Body of pancreas (tissue), 4 donors: ENCODE results near the gene HOXB6. TPM values are rescaled to one million over a fixed set of nuclear protein-coding genes. Genes with fewer than 3 reads are reported as not detected.

Experiments
- ATAC-seq: fragments of 150-250 bp; one replicate; pipeline ENCODE4 v1.9.1; 2016
- DNase-seq, 4 donors: peaks; one replicate each; pipeline ENCODE4 v3.0.0-alpha.2; 2019
- H3K27ac ChIP-seq, 4 donors: fragments of 200-600 bp; sonication (generic); 1 replicate in 3 of 4; 2 replicates in 1 of 4; pipeline versions ENCODE4 v1.5.1 to v1.6.1; 2016 to 2019; ENCODE audit warnings: mild to moderate bottlenecking in 1 of 4, mixed read lengths in 1 of 4, moderate library complexity in 1 of 4
- H3K27me3 ChIP-seq, 2 donors: fragments of 200-600 bp; sonication (generic); one replicate each; pipeline ENCODE4 v1.6.0; 2016; ENCODE audit warnings: mild to moderate bottlenecking in 1 of 2
- H3K36me3 ChIP-seq, 2 donors: fragments of 200-600 bp; sonication (generic); replicated peaks in 1 of 2; 2 replicates each; pipeline ENCODE4 v1.5.1; 2016; ENCODE audit warnings: low read depth in 2 of 2; ENCODE audit not compliant: insufficient read depth in 1 of 2
- H3K4me1 ChIP-seq: fragments of 200-600 bp; sonication (generic); one replicate; pipeline ENCODE4 v1.6.0; 2016
- H3K4me3 ChIP-seq, 2 donors: fragments of 200-600 bp; sonication (generic); 1 replicate in 1 of 2; 2 replicates in 1 of 2; pipeline ENCODE4 v1.5.1; 2016 to 2019
- H3K9me3 ChIP-seq, 3 donors: fragments of 200-600 bp; sonication (generic); 1 replicate in 2 of 3; 2 replicates in 1 of 3; pipeline ENCODE4 v1.5.1; 2016
- CTCF ChIP-seq, 7 experiments: fragments of 450-650 bp in 4 of 7; fragments of 200-600 bp in 3 of 7; sonication (generic) in 3 of 7; IDR thresholded peaks; one replicate each; pipeline ENCODE4 v1.5.1; 2016 to 2019; ENCODE audit warnings: antibody characterized with exemption in 7 of 7
- POLR2A ChIP-seq, 3 donors: fragments of 450-650 bp; IDR thresholded peaks; one replicate each; pipeline ENCODE4 v1.6.1; 2016; ENCODE audit warnings: antibody characterized with exemption in 3 of 3, mild to moderate bottlenecking in 2 of 3
- WGBS, 2 donors: methylation state at CpG; one replicate each; pipeline ENCODE4 v1.1.5; 2017; 5-methylcytosine and 5-hydroxymethylcytosine counted together
- intact Hi-C: fragments of 100-400 bp; cut with DNase I; formaldehyde crosslinking; loops from one replicate; pipeline ENCODE4 v1.15.1; 2023
- total RNA-seq, 2 donors: library from RNA; depleted of rRNA; stranded (reverse); fragments of >200 nt; gene quantifications; one replicate each; pipeline ENCODE4 v1.1.0, GENCODE V29; 2016

HOXB6 gene
- total RNA-seq, 2 donors from 2014 or later, result 2.1 to 2.6 TPM

DNA sequence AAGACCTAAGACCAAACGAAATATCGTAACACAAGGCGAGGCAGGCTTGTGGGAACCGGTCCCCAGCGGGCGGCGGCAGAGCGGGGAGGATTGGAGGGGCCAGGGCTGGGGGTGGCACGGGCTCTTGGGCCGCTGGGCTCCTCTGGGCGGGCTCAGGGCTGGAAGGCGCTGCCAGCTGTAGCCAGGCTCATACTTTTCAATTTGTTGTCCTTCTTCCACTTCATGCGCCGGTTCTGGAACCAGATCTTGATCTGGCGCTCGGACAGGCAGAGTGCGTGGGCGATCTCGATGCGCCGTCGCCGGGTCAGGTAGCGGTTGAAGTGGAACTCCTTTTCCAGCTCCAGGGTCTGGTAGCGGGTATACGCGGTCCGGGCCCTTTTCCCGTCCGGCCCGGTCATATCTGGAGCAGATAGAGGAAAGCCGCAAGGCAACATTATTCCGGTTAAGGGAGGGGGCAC lies 12.7 kb downstream of the HOXB6 start:
- no peaks in the 10 kb centered on the region for H3K36me3 ChIP-seq
- WGBS, 2 donors, result 17 to 27% methylated on average over 20 to 33 of the region's 33 CpGs
- DNase-seq (no peak), ATAC-seq (no peak)
- TF ChIP-seq CTCF (IDR thresholded peaks at IDR 0.05) (no peak), POLR2A (IDR thresholded peaks at IDR 0.05) (no peak)
- peaks cover 21% of the 10 kb centered on the region for H3K4me1 ChIP-seq
- no peak overlapping the region for H3K4me3 ChIP-seq
- peak overlapping the region in 2 of 4 donors; percentile 26 to 27 for H3K27ac ChIP-seq
- peaks cover 0 to 43% of the 10 kb centered on the region in 2 donors for H3K27me3 ChIP-seq
- no peaks in the 10 kb centered on the region for H3K9me3 ChIP-seq
- intact Hi-C loops, result no loop called here

DNA sequence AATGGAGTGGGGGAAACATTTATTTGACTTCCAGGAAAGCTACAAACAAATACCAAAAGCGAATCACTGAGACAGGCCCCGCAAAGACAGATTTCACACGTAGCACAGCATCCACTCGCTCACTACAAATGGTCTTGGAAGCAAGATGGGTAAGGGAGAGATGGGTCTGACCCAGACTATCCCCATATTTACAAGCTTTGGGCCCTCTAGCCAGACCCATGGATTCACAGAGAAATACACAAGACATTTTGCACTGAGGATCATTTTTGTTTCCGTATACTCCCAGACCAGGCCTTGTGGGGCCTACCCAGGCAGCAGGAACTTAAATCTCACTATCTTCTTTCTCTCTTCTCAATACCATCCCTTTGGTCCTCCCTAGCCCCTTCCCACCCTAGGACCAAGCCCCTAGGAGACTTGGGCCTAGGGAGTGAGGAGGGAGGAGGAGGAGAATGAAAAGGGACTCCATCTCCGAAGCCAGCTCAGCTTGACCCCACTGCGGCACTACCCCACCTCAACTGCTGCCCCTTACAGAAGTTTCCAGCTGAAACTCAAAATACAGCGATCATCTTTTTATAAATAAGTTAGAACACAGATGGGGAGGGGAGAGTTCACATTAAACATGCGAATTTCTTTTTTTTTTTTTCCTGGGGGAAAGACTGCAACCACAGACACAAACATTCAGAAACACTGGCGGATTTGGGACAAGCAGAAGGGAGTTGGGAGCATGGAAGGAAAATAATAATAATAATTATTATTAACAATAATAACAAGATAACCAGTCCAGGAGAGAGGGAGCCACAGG lies 13.3 kb downstream of the HOXB6 start:
- Histone ChIP-seq H3K27me3 (peaks cover 0 to 43% of the 10 kb centered on the region in 2 donors), H3K4me1 (peaks cover 16% of the 10 kb centered on the region), H3K9me3 (no peaks in the 10 kb centered on the region), H3K27ac (peak overlapping the region in 2 of 4 donors; percentile 5 to 26), H3K4me3 (no peak overlapping the region), H3K36me3 (no peaks in the 10 kb centered on the region)
- intact Hi-C loops, result no loop called here
- WGBS, 2 donors, result 80 to 82% methylated on average over 10 of the region's 10 CpGs
- DNase-seq (no peak), ATAC-seq (no peak)
- no peak for TF ChIP-seq CTCF (IDR thresholded peaks at IDR 0.05)
- TF ChIP-seq POLR2A (IDR thresholded peaks at IDR 0.05), result no peak

DNA sequence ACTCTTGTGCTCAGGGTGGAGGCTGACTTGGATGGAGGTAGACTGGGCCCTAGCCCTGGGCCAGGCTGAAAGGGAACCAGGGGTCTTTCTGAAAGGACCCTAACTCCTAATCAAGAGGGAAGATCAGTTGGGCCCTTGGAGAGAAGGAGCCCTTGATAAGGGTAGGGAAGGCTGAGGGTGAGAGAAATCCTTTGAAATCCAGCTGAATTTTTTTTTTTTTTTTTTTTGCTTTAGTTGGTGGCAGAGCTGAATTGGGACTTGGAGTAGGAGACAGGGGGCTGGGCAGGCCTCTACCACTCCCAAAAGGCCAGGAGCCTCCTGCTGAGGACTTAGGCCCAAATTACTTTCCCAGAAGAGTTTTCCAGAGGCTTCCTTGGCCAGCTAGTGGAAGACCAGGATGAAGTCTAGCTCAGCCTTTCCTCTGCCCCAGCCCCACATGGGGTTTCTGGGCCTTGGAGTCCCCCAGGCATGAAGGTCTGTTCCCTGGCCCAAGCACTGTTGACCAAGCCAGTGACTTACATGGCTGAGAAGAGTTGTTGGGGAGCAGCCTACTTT lies 14.1 kb downstream of the HOXB6 start:
- no peaks in the 10 kb centered on the region for H3K36me3 ChIP-seq
- peaks cover 0 to 43% of the 10 kb centered on the region in 2 donors for H3K27me3 ChIP-seq
- H3K27ac ChIP-seq, result no peak overlapping the region
- intact Hi-C loops, result no loop called here
- DNase-seq (no peak), ATAC-seq (no peak)
- TF ChIP-seq POLR2A (IDR thresholded peaks at IDR 0.05), result no peak
- TF ChIP-seq CTCF (IDR thresholded peaks at IDR 0.05), result no peak
- H3K9me3 ChIP-seq, result no peaks in the 10 kb centered on the region
- peaks cover 16% of the 10 kb centered on the region for H3K4me1 ChIP-seq
- no peak overlapping the region for H3K4me3 ChIP-seq

GRCh38 chr17:48589831-48590606 lies 14.8 kb downstream of the HOXB6 start, which contains the start of gene HOXB3:
Gene HOXB3, minus strand, starts transcription at chr17:48590241. Its CDS starts 37,767 bp downstream, at chr17:48552474.
- peaks cover 22% of the 10 kb centered on the region for H3K4me1 ChIP-seq
- no peak within 1 kb of the TSS for H3K27ac ChIP-seq
- intact Hi-C loops, result no loop called here
- H3K36me3 ChIP-seq, result no peaks in the 10 kb centered on the region
- no peak for TF ChIP-seq POLR2A (IDR thresholded peaks at IDR 0.05)
- no peak for ATAC-seq
- no peak within 1 kb of the TSS for H3K4me3 ChIP-seq
- no peaks in the 10 kb centered on the region for H3K9me3 ChIP-seq
- 46 to 47% methylated on average over 22 to 23 of the region's 23 CpGs for WGBS, 2 donors
- peaks cover 0 to 43% of the 10 kb centered on the region in 2 donors for H3K27me3 ChIP-seq
- DNase-seq, result no peak
